Pericardium fibroblast (primary cell): ENCODE measurements around the gene PNMA8C. TPM values are rescaled to one million over a fixed set of nuclear protein-coding genes. Genes with fewer than 3 reads are reported as not detected.

Source experiments
- total RNA-seq: library from RNA; depleted of rRNA; stranded (reverse); fragments of >200 nt; gene quantifications from 2 replicates; pipeline ENCODE4 v1.2.3, GENCODE V29; 2015

PNMA8C gene
- not detected in 2 replicates for total RNA-seq

DNA sequence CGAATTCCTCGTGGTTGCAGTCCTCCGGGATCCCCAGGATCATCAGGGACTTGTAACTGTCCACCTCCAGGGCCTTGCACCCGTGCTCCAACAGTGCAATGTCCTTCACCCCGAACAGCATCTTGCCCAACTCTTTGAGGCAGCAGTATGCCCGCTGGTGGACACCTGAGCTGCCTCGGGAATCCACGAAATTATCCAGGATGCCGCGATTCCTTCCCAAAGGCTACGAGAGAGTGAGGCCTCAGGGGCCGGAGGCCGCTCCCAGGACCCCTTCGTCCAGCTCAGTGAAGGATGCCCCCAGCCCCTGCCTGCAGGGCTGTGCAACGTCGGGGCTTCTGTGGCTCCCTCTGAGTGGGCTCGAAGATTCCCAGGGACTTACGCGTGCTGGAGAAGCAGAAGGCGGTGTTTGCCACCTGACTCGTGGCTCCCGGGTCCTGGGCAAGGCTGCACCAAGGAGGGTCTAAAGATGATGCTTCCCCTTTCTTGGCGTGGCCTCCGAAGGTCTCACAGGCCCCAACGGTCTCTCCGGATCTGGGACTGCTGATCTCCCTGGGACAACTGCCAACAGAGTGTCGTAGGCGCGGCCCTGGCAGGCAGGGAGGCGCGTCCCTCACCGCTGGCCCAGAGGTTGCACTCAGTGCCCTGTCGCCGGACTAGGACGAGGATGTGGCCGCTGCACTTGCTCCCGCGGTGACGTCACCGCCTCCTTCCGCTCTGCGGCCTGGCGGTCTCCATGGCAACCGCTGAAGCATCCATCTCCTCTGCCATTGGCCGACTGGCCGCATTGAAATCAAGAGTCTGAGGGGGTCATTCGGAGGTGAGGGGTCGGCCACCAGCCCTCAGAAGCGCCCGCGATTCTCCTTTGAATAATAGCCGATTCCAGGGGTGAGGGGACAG lies at the start of gene PNMA8C:
Gene PNMA8C, minus strand, starts transcription at position 698 of the 897 bp plus-strand sequence. Its CDS starts 577 bp downstream, at position 121.

DNA sequence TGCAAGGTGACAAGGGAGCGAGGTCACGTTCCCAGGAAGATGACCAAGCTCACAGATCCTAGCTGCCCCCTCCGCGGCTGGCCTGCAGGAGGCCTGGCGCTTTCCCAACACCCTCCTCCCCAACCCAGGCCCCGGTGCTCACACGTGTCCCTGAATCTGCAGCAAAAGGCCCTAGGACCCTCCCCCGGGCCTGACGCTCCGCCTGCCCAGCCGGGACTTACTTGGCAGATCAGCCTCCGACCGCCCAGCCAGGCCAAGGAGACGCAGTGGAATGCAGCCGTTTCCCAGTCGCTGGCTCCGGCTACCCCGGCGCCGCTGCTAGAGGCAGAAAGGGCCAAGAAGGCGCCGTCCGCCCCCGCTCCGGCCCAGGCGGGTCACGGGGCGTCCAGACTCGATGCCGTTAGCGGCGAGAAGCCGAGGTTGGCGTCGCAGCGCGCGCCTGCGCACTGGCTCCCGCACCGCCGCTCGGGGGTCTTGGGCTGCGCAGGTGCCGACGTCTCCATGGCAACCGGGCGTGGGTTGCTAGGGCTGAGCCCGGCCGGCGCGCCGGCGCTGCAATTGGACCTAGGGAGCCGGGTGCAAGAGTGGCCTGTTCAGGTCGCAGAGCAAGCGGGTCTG lies 42.5 kb upstream of the PNMA8C start, which contains the start of gene PNMA8A:
Gene PNMA8A, minus strand, starts transcription at position 448 of the 618 bp plus-strand sequence. CDS start 528 bp downstream, outside the sequence.

DNA sequence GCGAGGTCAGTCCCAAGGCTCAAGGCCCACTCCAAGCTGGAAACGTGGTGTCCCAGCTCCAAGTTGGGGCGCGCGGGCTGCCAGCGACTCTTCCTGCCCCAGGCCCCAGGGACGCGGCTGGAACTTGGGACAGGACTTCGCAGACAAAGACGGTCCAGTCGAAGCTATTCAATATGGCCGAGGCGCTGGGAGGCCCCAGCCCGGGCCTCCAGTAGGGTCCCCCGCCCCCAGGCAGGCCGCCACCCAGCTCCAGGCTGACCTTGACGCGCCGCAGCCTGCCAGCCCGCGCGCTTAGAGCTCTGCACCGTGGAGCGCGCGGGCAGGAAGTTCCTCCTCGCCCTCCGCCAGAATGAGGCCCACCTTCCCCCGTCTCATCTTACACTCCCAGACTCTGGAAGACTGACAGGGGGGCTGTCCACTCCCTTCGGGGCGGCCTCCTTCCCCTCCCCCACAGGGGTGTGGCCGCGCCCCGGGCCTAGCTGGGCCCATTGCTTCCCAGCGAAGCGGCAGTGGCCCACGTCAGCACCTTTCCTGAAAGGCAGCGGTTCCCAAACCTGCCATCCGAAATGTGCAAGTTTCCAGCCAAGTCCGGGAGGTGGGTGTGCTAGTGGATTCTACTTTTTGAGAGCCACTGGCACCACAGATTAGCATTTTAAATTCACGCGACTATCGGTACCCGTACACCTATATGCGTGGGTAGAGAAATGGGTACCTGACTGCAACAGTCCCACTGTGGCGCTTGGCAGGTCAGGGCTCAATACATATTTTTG lies 15.3 kb downstream of the PNMA8C start, which contains the start of gene CCDC8:
Gene CCDC8, minus strand, starts transcription at position 303 of the 770 bp plus-strand sequence. CDS start 754 bp downstream, outside the sequence.

Other genes starting within 250 kb of the PNMA8C start
- not detected in 2 replicates for gene IGFL1, start 199.2 kb downstream of the PNMA8C start, total RNA-seq
- 31.7 and 37.2 TPM in 2 replicates for gene HIF3A, start 131.9 kb downstream of the PNMA8C start, total RNA-seq
- gene PPP5C, start 81.8 kb downstream of the PNMA8C start, total RNA-seq: 54.5 and 57.2 TPM in 2 replicates
- gene CCDC8, start 15.4 kb downstream of the PNMA8C start, total RNA-seq: 43.2 and 72.2 TPM in 2 replicates
- 1.9 and 2.5 TPM in 2 replicates for gene PNMA8A, start 42.6 kb upstream of the PNMA8C start, total RNA-seq
- 3.0 and 4.2 TPM in 2 replicates for gene PNMA8B, start 66.9 kb upstream of the PNMA8C start, total RNA-seq
- 188 and 192 TPM in 2 replicates for gene CALM3, start 172.4 kb upstream of the PNMA8C start, total RNA-seq
- 12.9 and 23.1 TPM in 2 replicates for gene PTGIR, start 196.2 kb upstream of the PNMA8C start, total RNA-seq
- not detected in 2 replicates for gene GNG8, start 207.3 kb upstream of the PNMA8C start, total RNA-seq
- gene DACT3, start 232.2 kb upstream of the PNMA8C start, total RNA-seq: 17.6 and 26.5 TPM in 2 replicates